ENCODE data around the gene HMGCL.
A peak's percentile ranks its signal among the peaks of the same experiment; 100 is the strongest.
"Not testable (repeated sequence)": the region's sequence is repeated elsewhere in the genome, so short reads cannot be mapped to it uniquely, and the experiment has no call there.

Gene HMGCL

DNA sequence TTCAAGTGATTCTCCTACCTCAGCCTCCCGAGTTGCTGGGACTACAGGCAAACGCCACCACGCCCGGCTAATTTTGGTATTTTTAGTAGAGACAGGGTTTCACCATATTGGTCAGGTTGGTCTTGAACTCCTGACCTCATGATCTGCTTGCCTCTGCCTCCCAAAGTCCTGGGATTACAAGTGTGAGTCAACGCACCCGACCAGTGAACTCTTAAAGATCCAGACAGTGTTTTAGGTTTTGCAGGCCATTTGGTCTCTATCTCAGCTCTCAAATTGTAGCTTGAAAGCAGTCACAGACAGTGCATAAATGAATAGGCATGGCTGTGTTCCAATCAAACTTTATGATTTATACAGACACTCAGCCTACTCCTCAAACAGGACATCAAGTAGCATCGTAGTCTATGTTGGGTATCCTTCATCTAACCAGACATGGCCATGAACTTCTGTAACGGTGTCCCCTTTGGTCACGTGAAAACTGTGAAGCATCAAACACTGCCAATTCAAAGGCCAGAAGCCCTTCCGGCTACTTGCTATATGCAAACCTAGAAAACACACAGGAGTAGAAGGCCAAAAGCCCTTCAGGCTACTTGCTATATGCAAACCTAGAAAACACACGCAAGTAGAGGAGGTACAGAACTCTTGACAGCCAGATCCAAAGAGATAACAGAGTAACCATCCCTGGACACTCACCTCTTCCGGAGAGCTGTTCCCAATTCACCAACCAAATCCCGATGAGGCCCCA, 39.7 kb upstream of the HMGCL start:
- FAIRE-seq (no peak), DNase-seq (ENCODE audit: insufficient read length, low spot score) (no peak)
- TF ChIP-seq, protein P1, sequence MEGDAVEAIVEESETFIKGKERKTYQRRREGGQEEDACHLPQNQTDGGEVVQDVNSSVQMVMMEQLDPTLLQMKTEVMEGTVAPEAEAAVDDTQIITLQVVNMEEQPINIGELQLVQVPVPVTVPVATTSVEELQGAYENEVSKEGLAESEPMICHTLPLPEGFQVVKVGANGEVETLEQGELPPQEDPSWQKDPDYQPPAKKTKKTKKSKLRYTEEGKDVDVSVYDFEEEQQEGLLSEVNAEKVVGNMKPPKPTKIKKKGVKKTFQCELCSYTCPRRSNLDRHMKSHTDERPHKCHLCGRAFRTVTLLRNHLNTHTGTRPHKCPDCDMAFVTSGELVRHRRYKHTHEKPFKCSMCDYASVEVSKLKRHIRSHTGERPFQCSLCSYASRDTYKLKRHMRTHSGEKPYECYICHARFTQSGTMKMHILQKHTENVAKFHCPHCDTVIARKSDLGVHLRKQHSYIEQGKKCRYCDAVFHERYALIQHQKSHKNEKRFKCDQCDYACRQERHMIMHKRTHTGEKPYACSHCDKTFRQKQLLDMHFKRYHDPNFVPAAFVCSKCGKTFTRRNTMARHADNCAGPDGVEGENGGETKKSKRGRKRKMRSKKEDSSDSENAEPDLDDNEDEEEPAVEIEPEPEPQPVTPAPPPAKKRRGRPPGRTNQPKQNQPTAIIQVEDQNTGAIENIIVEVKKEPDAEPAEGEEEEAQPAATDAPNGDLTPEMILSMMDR (IDR thresholded peaks at IDR 0.05; ENCODE audit: insufficient read depth, missing control alignments), result no peak

DNA sequence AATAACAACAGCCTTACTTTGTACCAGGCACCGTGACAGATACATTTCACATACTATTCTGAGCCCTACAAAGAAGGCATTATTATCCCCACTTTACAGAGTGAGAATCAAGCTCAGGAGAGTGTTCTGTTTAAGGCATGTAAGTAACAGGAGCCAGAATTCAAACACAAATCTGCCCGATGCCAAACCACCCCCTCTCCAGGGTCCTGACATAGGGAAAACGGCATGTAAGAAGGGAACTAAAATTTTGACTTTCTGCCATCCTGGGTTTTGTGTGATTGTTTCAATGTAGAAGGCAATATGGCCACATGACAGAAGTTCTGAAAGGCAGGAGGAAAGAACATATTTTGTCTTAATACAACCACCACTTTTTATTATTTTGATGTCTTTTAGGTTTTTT, 37.4 kb upstream of the HMGCL start:
- FAIRE-seq (no peak), DNase-seq (ENCODE audit: insufficient read length, low spot score) (no peak)
- TF ChIP-seq, protein P1 (IDR thresholded peaks at IDR 0.05; ENCODE audit: insufficient read depth, missing control alignments), result no peak

DNA sequence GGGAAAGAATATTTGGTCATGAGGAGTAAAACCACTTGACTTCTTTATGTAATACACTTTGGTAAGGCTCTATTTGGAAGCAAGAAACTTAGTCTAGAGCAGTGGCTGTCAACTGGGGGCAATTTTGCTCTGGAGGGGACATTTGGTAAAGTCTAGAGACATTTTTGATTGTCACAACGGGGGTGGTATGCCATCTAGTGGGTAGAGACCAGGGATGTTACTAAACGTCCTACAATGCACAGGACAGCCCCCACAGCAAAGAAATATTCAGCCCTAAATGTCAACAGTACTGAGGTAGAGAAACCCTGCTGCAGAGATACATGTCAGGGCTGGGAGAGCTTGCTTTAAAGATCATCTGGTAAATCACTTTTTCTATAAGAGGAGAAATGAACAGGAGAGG, 29.3 kb upstream of the HMGCL start:
- TF ChIP-seq, protein P1 (IDR thresholded peaks at IDR 0.05; ENCODE audit: insufficient read depth, missing control alignments), result peak; percentile 31
- DNase-seq (ENCODE audit: insufficient read length, low spot score) (no peak), FAIRE-seq (no peak)

DNA sequence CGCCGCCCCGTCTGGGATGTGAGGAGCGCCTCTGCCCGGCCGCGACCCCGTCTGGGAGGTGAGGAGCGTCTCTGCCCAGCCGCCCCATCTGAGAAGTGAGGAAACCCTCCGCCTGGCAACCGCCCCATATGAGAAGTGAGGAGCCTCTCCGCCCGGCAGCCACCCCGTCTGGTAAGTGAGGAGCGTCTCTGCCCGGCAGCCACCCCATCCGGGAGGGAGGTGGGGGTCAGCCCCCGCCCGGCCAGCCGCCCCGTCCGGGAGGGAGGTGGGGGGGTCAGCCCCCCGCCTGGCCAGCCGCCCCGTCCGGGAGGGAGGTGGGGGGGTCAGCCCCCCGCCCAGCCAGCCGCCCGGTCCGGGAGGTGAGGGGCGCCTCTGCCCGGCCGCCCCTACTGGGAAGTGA, 27.9 kb upstream of the HMGCL start:
- not testable (repeated sequence) for DNase-seq (ENCODE audit: insufficient read length, low spot score); FAIRE-seq

DNA sequence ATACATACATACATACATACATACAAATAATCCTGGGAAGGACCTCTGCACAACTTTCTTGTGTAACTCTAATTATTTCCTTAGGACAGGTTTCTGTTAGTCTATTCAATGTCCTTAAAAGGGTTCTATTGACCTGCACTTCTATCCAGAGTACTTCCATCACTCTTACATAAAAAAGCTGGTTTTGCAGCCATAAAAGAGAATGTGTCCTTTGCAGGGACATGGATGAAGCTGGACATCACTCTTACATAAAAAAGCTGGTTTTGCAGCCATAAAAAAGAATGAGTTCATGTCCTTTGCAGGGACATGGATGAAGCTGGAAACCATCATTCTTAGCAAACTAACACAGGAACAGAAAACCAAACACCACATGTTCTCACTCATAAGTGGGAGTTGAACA, 26.2 kb upstream of the HMGCL start:
- not testable (repeated sequence) for FAIRE-seq; DNase-seq (ENCODE audit: insufficient read length, low spot score)

DNA sequence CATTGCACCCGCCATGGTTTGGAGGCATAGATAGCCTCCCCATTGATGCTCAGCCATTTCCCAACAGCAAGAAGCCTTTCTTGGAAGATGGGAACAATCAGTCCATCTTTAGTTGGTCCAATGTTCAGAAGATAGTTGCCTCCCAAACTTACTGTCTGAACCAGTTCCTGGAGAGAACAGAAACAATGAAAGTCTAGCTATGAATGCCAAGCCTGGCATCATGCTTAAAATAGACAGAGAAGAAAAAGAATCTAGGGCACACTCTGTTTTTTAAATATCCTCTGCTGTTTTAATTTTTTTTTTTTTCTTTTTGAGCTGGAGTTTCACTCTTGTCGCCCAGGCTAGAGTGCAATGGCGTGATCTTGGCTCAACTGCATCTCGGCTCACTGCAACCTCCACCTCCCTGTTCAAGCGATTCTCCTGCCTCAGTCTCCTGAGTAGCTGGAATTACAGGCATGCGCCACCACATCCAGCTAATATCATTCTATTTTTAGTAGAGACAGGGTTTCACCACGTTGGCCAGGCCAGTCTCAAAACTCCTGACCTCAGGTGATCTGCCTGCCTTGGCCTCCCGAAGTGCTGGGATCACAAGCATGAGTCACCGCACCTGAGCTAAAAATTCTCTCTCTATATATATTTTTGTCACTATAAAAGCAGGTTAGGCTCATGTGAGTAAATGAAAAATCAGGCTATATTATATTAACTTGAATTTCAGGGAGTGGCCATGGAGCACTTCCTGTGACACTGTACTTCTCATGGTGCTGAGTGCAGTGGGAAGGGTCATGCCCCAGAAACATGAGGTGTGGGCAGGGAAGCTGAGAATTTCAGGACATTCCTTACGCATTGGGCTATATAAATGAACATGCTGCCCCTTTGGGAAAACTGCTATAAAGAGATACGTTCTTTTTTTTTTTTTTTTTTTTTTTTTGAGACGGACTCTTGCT, 23.7 kb upstream of the HMGCL start:
- DNase-seq (ENCODE audit: insufficient read length, low spot score) (no peak), FAIRE-seq (no peak)
- TF ChIP-seq, protein P1 (IDR thresholded peaks at IDR 0.05; ENCODE audit: insufficient read depth, missing control alignments), result no peak

DNA sequence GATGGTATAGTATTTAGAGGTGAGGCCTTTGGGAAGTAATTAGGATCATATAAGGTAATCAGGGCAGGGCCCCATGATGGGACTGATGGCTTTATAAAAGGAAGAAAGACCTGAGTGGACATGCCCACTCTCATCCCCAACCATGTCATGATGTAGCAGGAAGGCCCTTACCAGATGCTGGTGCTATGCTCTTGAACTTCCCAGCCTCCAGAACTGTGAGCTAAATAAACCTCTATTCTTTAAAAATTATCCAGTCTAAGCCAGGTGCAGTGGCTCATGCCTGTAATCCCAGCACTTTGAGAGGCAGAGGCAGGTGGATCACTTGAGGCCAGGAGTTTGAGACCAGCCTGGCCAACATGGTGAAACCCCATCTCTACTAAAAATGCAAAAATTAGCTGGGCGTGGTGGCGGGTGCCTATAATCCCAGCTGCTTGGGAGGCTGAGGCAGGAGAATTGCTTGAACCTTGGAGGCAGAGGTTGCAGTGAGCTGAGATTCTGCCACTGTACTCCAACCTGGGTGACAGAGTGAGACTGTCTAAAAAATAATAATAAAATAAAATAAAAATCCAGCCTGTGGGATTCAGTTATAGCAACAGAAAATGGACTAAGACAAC, 22.4 kb upstream of the HMGCL start:
- not testable (repeated sequence) for DNase-seq (ENCODE audit: insufficient read length, low spot score); FAIRE-seq

DNA sequence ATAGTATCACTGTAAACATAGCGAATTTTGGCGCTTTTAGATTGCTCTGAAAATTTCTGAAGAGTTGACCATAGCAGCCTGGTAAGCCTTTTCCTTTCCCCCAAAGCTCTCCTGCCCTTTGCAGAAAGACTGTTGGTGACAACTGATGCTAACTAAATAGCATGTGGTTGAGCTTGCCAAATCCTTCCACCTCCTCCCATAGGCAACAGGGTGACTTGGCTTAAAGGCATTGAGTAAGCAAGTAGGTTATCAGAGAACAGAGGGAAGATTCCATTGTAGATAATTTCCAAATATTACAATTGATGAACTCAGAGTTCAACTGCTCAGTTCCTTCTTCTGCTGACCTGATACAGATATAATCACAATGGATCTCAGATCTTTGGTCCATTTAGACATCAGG, 19.9 kb upstream of the HMGCL start:
- DNase-seq (ENCODE audit: insufficient read length, low spot score) (no peak), FAIRE-seq (no peak)
- TF ChIP-seq, protein P1 (IDR thresholded peaks at IDR 0.05; ENCODE audit: insufficient read depth, missing control alignments), result no peak
